IMR-90 (cell line): ENCODE measurements around the gene NKX2-1. TPM values are rescaled to one million over a fixed set of nuclear protein-coding genes. Genes with fewer than 3 reads are reported as not detected.

Source experiments
- ATAC-seq: fragments of 200-7000 bp; cut with Tn5 transposase; 2 replicates; pipeline ENCODE4 v1.9.1; 2020; ENCODE audit warnings: low read depth, mild to moderate bottlenecking, moderate library complexity
- BruUV-seq: library from RNA; stranded (reverse); fragments of 400-500 nt; replicated peaks from 2 replicates; lab custom pipeline; 2021; lab: Mats Ljungman, UMichigan
- CTCF ChIA-PET: fragments of 300-600 bp; formaldehyde crosslinking; extraction: SDS; loops from one replicate; lab custom pipeline; 2021; ENCODE audit warnings: antibody characterized with exemption; lab: Yijun Ruan, JAX
- POLR2A ChIA-PET: fragments of 300-600 bp; sonication (Branson Sonifier 250); formaldehyde crosslinking; loops from one replicate; lab custom pipeline; 2022; ENCODE audit warnings: antibody characterized with exemption; ENCODE audit not compliant: unreplicated experiment; lab: Charles Lee
- DNase-seq: peaks from one replicate; pipeline ENCODE4 v3.0.0; 2013
- H2AFZ ChIP-seq: replicated peaks from 2 replicates; pipeline ENCODE3; 2013; ENCODE audit warnings: low read length, mild to moderate bottlenecking; ENCODE audit not compliant: poor library complexity
- H2AK5ac ChIP-seq: 2 replicates; pipeline ENCODE4 v1.6.1; 2013; ENCODE audit warnings: low read depth, low read length, inconsistent platforms
- H2AK9ac ChIP-seq: replicated peaks from 2 replicates; pipeline ENCODE3; 2013; ENCODE audit warnings: mild to moderate bottlenecking, low read depth, low read length, moderate library complexity; ENCODE audit not compliant: poor library complexity
- H2BK120ac ChIP-seq: 2 replicates; pipeline ENCODE4 v1.6.1; 2013; ENCODE audit warnings: low read depth, low read length, inconsistent platforms
- H2BK15ac ChIP-seq: 3 replicates; pipeline ENCODE4 v1.6.1; 2013; ENCODE audit warnings: low read depth, low read length, inconsistent platforms
- H2BK20ac ChIP-seq: 2 replicates; pipeline ENCODE4 v1.6.1; 2013; ENCODE audit warnings: low read depth, mild to moderate bottlenecking, inconsistent platforms, low read length, moderate library complexity
- H2BK5ac ChIP-seq: 2 replicates; pipeline ENCODE4 v1.6.1; 2013; ENCODE audit warnings: mild to moderate bottlenecking, low read depth, low read length, inconsistent platforms; ENCODE audit not compliant: poor library complexity, severe bottlenecking
- H3K14ac ChIP-seq: replicated peaks from 2 replicates; pipeline ENCODE4 v1.6.1; 2013; ENCODE audit warnings: low read depth, low read length, inconsistent platforms
- H3K18ac ChIP-seq: 2 replicates; pipeline ENCODE4 v1.6.1; 2013; ENCODE audit warnings: low read depth, low read length, control low read depth
- H3K23ac ChIP-seq: 2 replicates; pipeline ENCODE4 v1.6.1; 2013; ENCODE audit warnings: low read depth, low read length, inconsistent platforms
- H3K27ac ChIP-seq: 2 replicates; pipeline ENCODE4 v1.5.1; 2013; ENCODE audit warnings: mild to moderate bottlenecking, control low read depth, low read length; ENCODE audit not compliant: insufficient read depth
- H3K27me3 ChIP-seq: 2 replicates; pipeline ENCODE4 v1.6.1; 2013; ENCODE audit warnings: low read length; ENCODE audit not compliant: control insufficient read depth, insufficient read depth
- H3K36me3 ChIP-seq: 2 replicates; pipeline ENCODE4 v1.6.1; 2013; ENCODE audit warnings: low read length, mixed read lengths; ENCODE audit not compliant: control insufficient read depth, insufficient read depth
- H3K4ac ChIP-seq: 2 replicates; pipeline ENCODE4 v1.6.1; 2013; ENCODE audit warnings: low read depth, low read length, inconsistent platforms
- H3K4me1 ChIP-seq: 2 replicates; pipeline ENCODE4 v1.6.1; 2013; ENCODE audit warnings: low read length, mixed read lengths; ENCODE audit not compliant: control insufficient read depth, insufficient read depth
- H3K4me2 ChIP-seq: 2 replicates; pipeline ENCODE4 v1.6.1; 2013; ENCODE audit warnings: low read depth, mild to moderate bottlenecking, control low read depth, low read length, moderate library complexity
- H3K4me3 ChIP-seq: 2 replicates; pipeline ENCODE4 v1.5.1; 2013; ENCODE audit warnings: low read depth, mild to moderate bottlenecking, control low read depth, low read length, moderate library complexity; ENCODE audit not compliant: insufficient read depth
- H3K56ac ChIP-seq: 2 replicates; pipeline ENCODE4 v1.6.1; 2013; ENCODE audit warnings: low read length, inconsistent platforms; ENCODE audit not compliant: insufficient read depth; ENCODE audit errors: extremely low read depth
- H3K79me1 ChIP-seq, 2 experiments: 2 replicates each; pipeline ENCODE4 v1.6.1; 2013; ENCODE audit warnings: low read length in 2 of 2, inconsistent platforms in 1 of 2, low read depth in 1 of 2
- H3K9ac ChIP-seq: 2 replicates; pipeline ENCODE4 v1.6.1; 2013; ENCODE audit warnings: low read depth, low read length, control low read depth
- H3K9me1 ChIP-seq: 2 replicates; pipeline ENCODE4 v1.6.1; 2013; ENCODE audit warnings: low read length, inconsistent platforms; ENCODE audit not compliant: insufficient read depth
- H3K9me3 ChIP-seq: 2 replicates; pipeline ENCODE4 v1.6.1; 2013; ENCODE audit warnings: low read length; ENCODE audit not compliant: control insufficient read depth, insufficient read depth
- H4K20me1 ChIP-seq: 2 replicates; pipeline ENCODE4 v1.6.1; 2013; ENCODE audit warnings: low read length, inconsistent platforms; ENCODE audit not compliant: insufficient read depth
- H4K5ac ChIP-seq: 2 replicates; pipeline ENCODE4 v1.6.1; 2013; ENCODE audit warnings: mild to moderate bottlenecking, low read depth, low read length, control low read depth
- H4K8ac ChIP-seq, 2 experiments: 2 replicates each; pipeline ENCODE4 v1.6.1; 2013; ENCODE audit warnings: low read depth in 2 of 2, low read length in 2 of 2, control low read depth in 1 of 2, inconsistent platforms in 1 of 2
- H4K91ac ChIP-seq: 2 replicates; pipeline ENCODE4 v1.6.1; 2013; ENCODE audit warnings: low read depth, low read length, inconsistent platforms; ENCODE audit not compliant: insufficient read depth
- FOS ChIP-seq: fragments of 150-350 bp; IDR thresholded peaks from 2 replicates; pipeline ENCODE4 v1.6.1; 2016; ENCODE audit warnings: low read depth, low read length
- MAZ ChIP-seq: IDR thresholded peaks from 2 replicates; pipeline ENCODE4 v1.6.1; 2012; ENCODE audit warnings: low read depth, mild to moderate bottlenecking, low read length, improper control_type of control experiment, moderate library complexity, borderline replicate concordance
- MXI1 ChIP-seq: IDR thresholded peaks from 2 replicates; pipeline ENCODE4 v1.6.1; 2012; ENCODE audit warnings: low read depth, mild to moderate bottlenecking, low read length, moderate library complexity, borderline replicate concordance
- NFE2L2 ChIP-seq: fragments of 150-350 bp; IDR thresholded peaks from 2 replicates; pipeline ENCODE4 v1.6.1; 2016; ENCODE audit warnings: low read depth, mild to moderate bottlenecking, low read length
- POLR2A ChIP-seq: IDR thresholded peaks from 2 replicates; pipeline ENCODE4 v1.6.1; 2012; ENCODE audit warnings: mild to moderate bottlenecking, low read depth, low read length
- WGBS, 2 experiments: methylation state at CpG; one replicate each; pipeline versions ENCODE4 v1.1.5 to v1.1.7; 2013; ENCODE audit warnings: missing lambda C conversion rate in 2 of 2; ENCODE audit not compliant: insufficient read length in 1 of 2; ENCODE audit errors: extremely low coverage in 2 of 2; 5-methylcytosine and 5-hydroxymethylcytosine counted together
- dilution Hi-C: fragments of 300-500 bp; cut with HindIII; formaldehyde crosslinking; loops from one replicate; pipeline ENCODE4 v1.14.3; 2018; ENCODE audit warnings: low sequenced_read_pairs; ENCODE audit not compliant: unreplicated experiment
- in situ Hi-C: fragments of 300-500 bp; cut with MboI; formaldehyde crosslinking; loops from 3 replicates; pipeline ENCODE4 v1.14.3; 2019; ENCODE audit warnings: low sequenced_read_pairs, inconsistent platforms, mixed read lengths
- intact Hi-C: fragments of 100-400 bp; cut with micrococcal nuclease; formaldehyde crosslinking; loops from 2 replicates; pipeline ENCODE4 v1.10.0; 2022
- polyA plus RNA-seq, 3 experiments: library from polyadenylated mRNA; depleted of rRNA; stranded (reverse); fragments of >200 nt; gene quantifications; 2 replicates each; pipeline ENCODE4 v1.2.3, GENCODE V29; 2012; ENCODE audit warnings: low replicate concordance in 1 of 3
- total RNA-seq: library from RNA; depleted of rRNA; stranded (reverse); fragments of >200 nt; gene quantifications from 2 replicates; pipeline ENCODE4 v1.2.3, GENCODE V29; 2012; rRNA removed
- TF ChIP-seq, protein P1 (sequence below): fragments of 150-350 bp; IDR thresholded peaks from 2 replicates; pipeline ENCODE4 v1.6.1; 2017; ENCODE audit warnings: mild to moderate bottlenecking, antibody characterized with exemption, low read length, low read depth

NKX2-1 gene
- total and polyA plus RNA-seq, 2 of the 4 experiments (the other 2 are of a cell fraction) = not detected

GRCh38 chr14:36467332-36467731 is 52.7 kb downstream of the NKX2-1 start:
- H4K20me1 ChIP-seq = no peaks in the 10 kb centered on the region

More at GRCh38 chr14:36467332-36467731, 52.7 kb downstream of the NKX2-1 start:
- no TSS peak for BruUV-seq
- TF ChIP-seq MXI1 (no peak), FOS (no peak), MAZ (no peak), NFE2L2 (no peak), POLR2A (no peak)
- TF ChIP-seq, protein P1, sequence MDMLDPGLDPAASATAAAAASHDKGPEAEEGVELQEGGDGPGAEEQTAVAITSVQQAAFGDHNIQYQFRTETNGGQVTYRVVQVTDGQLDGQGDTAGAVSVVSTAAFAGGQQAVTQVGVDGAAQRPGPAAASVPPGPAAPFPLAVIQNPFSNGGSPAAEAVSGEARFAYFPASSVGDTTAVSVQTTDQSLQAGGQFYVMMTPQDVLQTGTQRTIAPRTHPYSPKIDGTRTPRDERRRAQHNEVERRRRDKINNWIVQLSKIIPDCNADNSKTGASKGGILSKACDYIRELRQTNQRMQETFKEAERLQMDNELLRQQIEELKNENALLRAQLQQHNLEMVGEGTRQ = no peak
- dilution Hi-C loops (no loop called here), intact Hi-C loops (no loop called here), in situ Hi-C loops (no loop called here)
- no peak overlapping the region for H3K27ac ChIP-seq
- WGBS, 2 experiments = no CpG with 5 or more reads among the region's 1 CpG
- H3K79me1 ChIP-seq = no peaks in the 10 kb centered on the region
- no peak overlapping the region for H2BK15ac ChIP-seq
- DNase-seq (no peak), ATAC-seq (no peak)
- CTCF ChIA-PET = no interaction called here
- H3K9ac ChIP-seq = no peak overlapping the region
- no peak overlapping the region for H3K4me2 ChIP-seq
- no peak overlapping the region for H4K91ac ChIP-seq
- no peak overlapping the region for H3K4ac ChIP-seq
- no peaks in the 10 kb centered on the region for H3K9me3 ChIP-seq
- no peak overlapping the region for H2BK5ac ChIP-seq
- no peak overlapping the region for H3K23ac ChIP-seq
- H3K14ac ChIP-seq = no peak overlapping the region
- H4K5ac ChIP-seq = no peak overlapping the region
- H2BK120ac ChIP-seq = no peak overlapping the region
- H2BK20ac ChIP-seq = no peak overlapping the region
- H3K9me1 ChIP-seq = no peaks in the 10 kb centered on the region
- H2AK9ac ChIP-seq = no peak overlapping the region
- H3K4me3 ChIP-seq = no peak overlapping the region
- no peak overlapping the region for H2AK5ac ChIP-seq
- no peaks in the 10 kb centered on the region for H3K27me3 ChIP-seq
- no peaks in the 10 kb centered on the region for H3K36me3 ChIP-seq
- H4K8ac ChIP-seq = no peak overlapping the region
- POLR2A ChIA-PET = no interaction called here
- H3K4me1 ChIP-seq = no peaks in the 10 kb centered on the region
- H3K56ac ChIP-seq = no peak overlapping the region
- no peak overlapping the region for H3K18ac ChIP-seq
- H2AFZ ChIP-seq = no peak overlapping the region

Other genes with a start within 250 kb of the NKX2-1 start
- 9.3 and 15.0 TPM in 2 replicates for gene MBIP, start 199.6 kb downstream of the NKX2-1 start, total RNA-seq
- 16.5 and 17.4 TPM in 2 replicates for gene MBIP, start 199.6 kb downstream of the NKX2-1 start, polyA plus RNA-seq (2012; rRNA removed)
- gene NKX2-8, start 62.4 kb upstream of the NKX2-1 start, total RNA-seq = not detected in 2 replicates
- gene NKX2-8, start 62.4 kb upstream of the NKX2-1 start, polyA plus RNA-seq (2012; rRNA removed) = not detected in 2 replicates
- gene PAX9, start 141.6 kb upstream of the NKX2-1 start, total RNA-seq = not detected in 2 replicates
- not detected in 2 replicates for gene PAX9, start 141.6 kb upstream of the NKX2-1 start, polyA plus RNA-seq (2012; rRNA removed)